Hepatocyte (in vitro differentiated cells): ENCODE measurements around the gene FGR. TPM values are rescaled to one million over a fixed set of nuclear protein-coding genes. Genes with fewer than 3 reads are reported as not detected.

Experiments
- DNase-seq: peaks from one replicate; pipeline ENCODE4 v3.0.0-alpha.2; 2016; ENCODE audit warnings: low spot score
- H2AFZ ChIP-seq: fragments of 200-600 bp; sonication (generic); 2 replicates; pipeline ENCODE4 v1.6.0; 2016; ENCODE audit warnings: antibody characterized with exemption, mild to moderate bottlenecking
- H3K27ac ChIP-seq: fragments of 200-600 bp; sonication (generic); 2 replicates; pipeline ENCODE4 v1.5.1; 2016; ENCODE audit warnings: mild to moderate bottlenecking
- H3K27me3 ChIP-seq: fragments of 200-600 bp; sonication (generic); 2 replicates; pipeline ENCODE4 v1.6.1; 2016
- H3K36me3 ChIP-seq: fragments of 200-600 bp; sonication (generic); replicated peaks from 2 replicates; pipeline ENCODE4 v1.5.1; 2016; ENCODE audit warnings: low read depth; ENCODE audit not compliant: insufficient read depth
- H3K4me1 ChIP-seq: fragments of 200-600 bp; sonication (generic); 2 replicates; pipeline ENCODE4 v1.5.1; 2016; ENCODE audit warnings: mild to moderate bottlenecking, moderate library complexity; ENCODE audit not compliant: insufficient read depth
- H3K4me2 ChIP-seq: fragments of 200-600 bp; sonication (generic); 2 replicates; pipeline ENCODE4 v1.6.0; 2016
- H3K4me3 ChIP-seq: fragments of 200-600 bp; sonication (generic); 2 replicates; pipeline ENCODE4 v1.5.1; 2016; ENCODE audit warnings: mild to moderate bottlenecking
- H3K79me2 ChIP-seq: fragments of 200-600 bp; sonication (generic); 2 replicates; pipeline ENCODE4 v1.6.0; 2017; ENCODE audit warnings: mild to moderate bottlenecking
- H3K9me2 ChIP-seq: fragments of 200-600 bp; sonication (generic); replicated peaks from 2 replicates; pipeline ENCODE4 v1.6.0; 2017; ENCODE audit warnings: mild to moderate bottlenecking; ENCODE audit not compliant: insufficient read depth
- H3K9me3 ChIP-seq: fragments of 200-600 bp; sonication (generic); 2 replicates; pipeline ENCODE4 v1.5.1; 2016; ENCODE audit warnings: low read depth, mild to moderate bottlenecking
- H4K20me1 ChIP-seq: fragments of 200-600 bp; sonication (generic); 2 replicates; pipeline ENCODE4 v1.6.0; 2016; ENCODE audit warnings: mild to moderate bottlenecking; ENCODE audit not compliant: insufficient read depth, poor library complexity, severe bottlenecking
- EZH2 ChIP-seq: fragments of 200-600 bp; sonication (generic); IDR thresholded peaks from 2 replicates; pipeline ENCODE4 v1.6.1; 2016; ENCODE audit warnings: antibody characterized with exemption, mild to moderate bottlenecking, borderline replicate concordance
- EZH2phosphoT487 ChIP-seq: fragments of 200-600 bp; sonication (generic); IDR thresholded peaks from one replicate; pipeline ENCODE4 v1.6.1; 2018; ENCODE audit warnings: antibody characterized with exemption, mild to moderate bottlenecking, low read depth, moderate library complexity; ENCODE audit not compliant: unreplicated experiment, severe bottlenecking
- WGBS: methylation state at CpG from one replicate; pipeline ENCODE4 v1.1.6; 2016; ENCODE audit warnings: low lambda C conversion rate; ENCODE audit errors: missing lambda C conversion rate; 5-methylcytosine and 5-hydroxymethylcytosine counted together
- polyA plus RNA-seq: library from polyadenylated mRNA; unstranded; fragments of >200 nt; fragmentation: Nextera tagmentation; extraction: Ambion mirVana; gene quantifications from 2 replicates; pipeline ENCODE4 v1.2.1, GENCODE V29; 2016
- total RNA-seq: library from RNA; depleted of rRNA; stranded (reverse); fragments of >200 nt; gene quantifications from 2 replicates; pipeline ENCODE4 v1.2.3, GENCODE V29; 2014
- TF ChIP-seq, protein P1 (sequence below): fragments of 200-600 bp; sonication (generic); IDR thresholded peaks from 2 replicates; pipeline ENCODE4 v1.5.1; 2016; ENCODE audit warnings: antibody characterized with exemption, mild to moderate bottlenecking; ENCODE audit not compliant: poor library complexity

Gene FGR
- total and polyA plus RNA-seq, 2 experiments from 2014 or later: 0.28 to 0.73 TPM

DNA sequence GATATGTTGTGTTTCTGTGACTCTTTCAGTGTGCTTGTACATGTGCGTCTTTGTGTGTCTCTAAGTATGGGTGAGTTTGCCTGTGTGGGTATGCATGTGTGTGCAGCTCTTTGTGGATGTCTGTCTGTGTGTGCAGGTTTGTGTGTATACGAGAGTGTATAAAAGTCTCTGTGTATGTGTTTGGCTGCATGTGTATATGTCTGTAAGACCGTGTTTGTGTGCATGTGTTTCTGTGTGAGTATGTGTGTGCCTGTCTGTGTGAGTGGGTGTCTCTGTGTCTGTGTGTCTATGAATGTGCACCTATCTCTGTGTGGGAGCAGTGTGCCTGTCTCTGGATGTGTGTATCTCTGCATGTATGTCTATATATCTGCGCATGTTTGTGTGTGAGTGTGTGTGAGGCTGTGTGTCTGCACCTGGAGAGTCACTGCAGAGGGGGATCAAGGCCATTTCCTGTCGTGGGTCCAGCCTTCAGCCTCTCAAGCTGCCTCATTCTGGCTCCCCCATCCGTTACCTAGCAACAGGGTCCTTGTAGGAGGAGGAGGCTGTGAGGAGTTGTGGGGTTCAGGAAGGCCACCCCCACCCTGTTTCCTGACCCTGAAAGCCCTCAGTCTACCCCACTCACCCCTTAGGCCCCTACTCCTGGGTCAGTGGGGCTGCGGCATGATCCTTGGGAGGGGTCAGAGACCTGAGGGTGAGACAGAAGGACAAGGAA lies 10.4 kb downstream of the FGR start:
- Histone ChIP-seq H3K27me3 (peaks cover 5% of the 10 kb centered on the region), H3K9me2 (no peaks in the 10 kb centered on the region)

GRCh38 chr1:27623327-27624212 lies 11.4 kb downstream of the FGR start:
- Histone ChIP-seq H2AFZ (no peak overlapping the region), H3K27ac (no peak overlapping the region), H4K20me1 (no peaks in the 10 kb centered on the region), H3K4me1 (no peaks in the 10 kb centered on the region), H3K27me3 (peaks cover under 1% of the 10 kb centered on the region), H3K4me3 (no peak overlapping the region), H3K9me2 (no peaks in the 10 kb centered on the region), H3K79me2 (no peaks in the 10 kb centered on the region), H3K4me2 (no peak overlapping the region), H3K9me3 (no peaks in the 10 kb centered on the region), H3K36me3 (no peaks in the 10 kb centered on the region)
- no peak for DNase-seq
- TF ChIP-seq, protein P1, sequence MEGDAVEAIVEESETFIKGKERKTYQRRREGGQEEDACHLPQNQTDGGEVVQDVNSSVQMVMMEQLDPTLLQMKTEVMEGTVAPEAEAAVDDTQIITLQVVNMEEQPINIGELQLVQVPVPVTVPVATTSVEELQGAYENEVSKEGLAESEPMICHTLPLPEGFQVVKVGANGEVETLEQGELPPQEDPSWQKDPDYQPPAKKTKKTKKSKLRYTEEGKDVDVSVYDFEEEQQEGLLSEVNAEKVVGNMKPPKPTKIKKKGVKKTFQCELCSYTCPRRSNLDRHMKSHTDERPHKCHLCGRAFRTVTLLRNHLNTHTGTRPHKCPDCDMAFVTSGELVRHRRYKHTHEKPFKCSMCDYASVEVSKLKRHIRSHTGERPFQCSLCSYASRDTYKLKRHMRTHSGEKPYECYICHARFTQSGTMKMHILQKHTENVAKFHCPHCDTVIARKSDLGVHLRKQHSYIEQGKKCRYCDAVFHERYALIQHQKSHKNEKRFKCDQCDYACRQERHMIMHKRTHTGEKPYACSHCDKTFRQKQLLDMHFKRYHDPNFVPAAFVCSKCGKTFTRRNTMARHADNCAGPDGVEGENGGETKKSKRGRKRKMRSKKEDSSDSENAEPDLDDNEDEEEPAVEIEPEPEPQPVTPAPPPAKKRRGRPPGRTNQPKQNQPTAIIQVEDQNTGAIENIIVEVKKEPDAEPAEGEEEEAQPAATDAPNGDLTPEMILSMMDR: no peak
- TF ChIP-seq EZH2: no peak
- no peak for TF ChIP-seq EZH2phosphoT487
- 95% methylated on average over 13 of the region's 13 CpGs for WGBS

More for the DNA sequence above, 10.4 kb downstream of the FGR start:
- no peaks in the 10 kb centered on the region for H3K79me2 ChIP-seq
- no peaks in the 10 kb centered on the region for H3K36me3 ChIP-seq
- H3K4me3 ChIP-seq: no peak overlapping the region
- no peaks in the 10 kb centered on the region for H3K9me3 ChIP-seq
- DNase-seq: no peak
- H4K20me1 ChIP-seq: no peaks in the 10 kb centered on the region
- TF ChIP-seq EZH2phosphoT487 (no peak), EZH2 (no peak)
- TF ChIP-seq, protein P1: no peak
- H2AFZ ChIP-seq: no peak overlapping the region
- no peak overlapping the region for H3K4me2 ChIP-seq
- H3K4me1 ChIP-seq: no peaks in the 10 kb centered on the region
- WGBS: 71% methylated on average over 7 of the region's 7 CpGs
- no peak overlapping the region for H3K27ac ChIP-seq

DNA sequence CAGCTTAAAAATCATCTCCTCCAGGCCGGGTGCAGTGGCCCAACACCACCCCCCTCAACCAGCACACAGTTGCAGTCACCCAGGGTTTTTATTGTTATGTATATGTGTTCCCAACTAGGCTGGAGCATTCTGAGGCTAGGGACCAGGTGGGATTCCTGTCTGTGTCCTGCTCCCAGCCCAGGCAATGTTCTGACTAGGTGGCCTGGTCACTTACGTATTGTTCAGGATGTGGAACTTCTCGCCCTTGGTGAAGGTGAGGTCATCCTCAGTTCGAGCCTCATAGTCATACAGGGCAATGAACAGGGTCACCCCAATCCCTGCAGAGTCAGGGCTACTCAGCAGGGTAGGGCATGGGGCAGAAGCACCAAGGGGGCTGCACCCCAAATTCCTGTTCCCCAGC lies 12.2 kb downstream of the FGR start:
- Histone ChIP-seq H3K4me1 (no peaks in the 10 kb centered on the region), H3K36me3 (no peaks in the 10 kb centered on the region), H2AFZ (no peak overlapping the region), H3K4me3 (no peak overlapping the region), H4K20me1 (no peaks in the 10 kb centered on the region), H3K4me2 (no peak overlapping the region), H3K79me2 (no peaks in the 10 kb centered on the region), H3K9me3 (no peaks in the 10 kb centered on the region), H3K27me3 (no peaks in the 10 kb centered on the region), H3K27ac (no peak overlapping the region), H3K9me2 (no peaks in the 10 kb centered on the region)
- DNase-seq: no peak
- 87% methylated on average over 4 of the region's 4 CpGs for WGBS
- TF ChIP-seq, protein P1: no peak
- TF ChIP-seq EZH2: no peak
- no peak for TF ChIP-seq EZH2phosphoT487
